ENCODE results near the gene SCD5.

- TF ChIP-seq, protein P1, sequence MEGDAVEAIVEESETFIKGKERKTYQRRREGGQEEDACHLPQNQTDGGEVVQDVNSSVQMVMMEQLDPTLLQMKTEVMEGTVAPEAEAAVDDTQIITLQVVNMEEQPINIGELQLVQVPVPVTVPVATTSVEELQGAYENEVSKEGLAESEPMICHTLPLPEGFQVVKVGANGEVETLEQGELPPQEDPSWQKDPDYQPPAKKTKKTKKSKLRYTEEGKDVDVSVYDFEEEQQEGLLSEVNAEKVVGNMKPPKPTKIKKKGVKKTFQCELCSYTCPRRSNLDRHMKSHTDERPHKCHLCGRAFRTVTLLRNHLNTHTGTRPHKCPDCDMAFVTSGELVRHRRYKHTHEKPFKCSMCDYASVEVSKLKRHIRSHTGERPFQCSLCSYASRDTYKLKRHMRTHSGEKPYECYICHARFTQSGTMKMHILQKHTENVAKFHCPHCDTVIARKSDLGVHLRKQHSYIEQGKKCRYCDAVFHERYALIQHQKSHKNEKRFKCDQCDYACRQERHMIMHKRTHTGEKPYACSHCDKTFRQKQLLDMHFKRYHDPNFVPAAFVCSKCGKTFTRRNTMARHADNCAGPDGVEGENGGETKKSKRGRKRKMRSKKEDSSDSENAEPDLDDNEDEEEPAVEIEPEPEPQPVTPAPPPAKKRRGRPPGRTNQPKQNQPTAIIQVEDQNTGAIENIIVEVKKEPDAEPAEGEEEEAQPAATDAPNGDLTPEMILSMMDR (IDR thresholded peaks at IDR 0.05; ENCODE audit: low read length) = no peak
- TF ChIP-seq EZH2 (optimal IDR thresholded peaks at IDR 0.05; ENCODE audit: low read depth, low read length) = no peak
These were observed 49.7 kb downstream of the SCD5 start for GRCh38 chr4:82748810-82749470.
